ENCODE results near the gene NLRP5.

DNA sequence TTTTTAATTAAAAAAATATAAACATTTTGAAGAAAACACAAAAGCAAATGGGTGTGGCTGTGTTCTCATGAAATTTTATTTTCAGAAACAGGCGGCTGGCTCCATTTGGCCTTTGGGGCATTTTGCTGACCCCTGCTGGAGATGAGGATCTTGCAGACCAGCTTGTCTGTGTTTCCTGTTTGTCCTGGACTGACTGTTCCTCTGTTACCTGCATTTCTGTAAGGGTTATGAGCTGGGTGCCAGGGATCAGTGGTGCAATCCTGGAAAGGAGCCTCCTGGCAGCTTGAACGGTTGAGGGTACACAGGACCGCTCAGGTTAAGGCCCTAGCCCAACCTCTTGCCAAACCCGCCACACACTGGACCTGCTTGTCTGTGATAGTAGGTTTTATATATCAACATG lies 84.6 kb downstream of the NLRP5 start:
- TF ChIP-seq POLR2A (IDR thresholded peaks at IDR 0.05) (no peak), EP300 (IDR thresholded peaks at IDR 0.05) (no peak)
- TF ChIP-seq, protein P1, sequence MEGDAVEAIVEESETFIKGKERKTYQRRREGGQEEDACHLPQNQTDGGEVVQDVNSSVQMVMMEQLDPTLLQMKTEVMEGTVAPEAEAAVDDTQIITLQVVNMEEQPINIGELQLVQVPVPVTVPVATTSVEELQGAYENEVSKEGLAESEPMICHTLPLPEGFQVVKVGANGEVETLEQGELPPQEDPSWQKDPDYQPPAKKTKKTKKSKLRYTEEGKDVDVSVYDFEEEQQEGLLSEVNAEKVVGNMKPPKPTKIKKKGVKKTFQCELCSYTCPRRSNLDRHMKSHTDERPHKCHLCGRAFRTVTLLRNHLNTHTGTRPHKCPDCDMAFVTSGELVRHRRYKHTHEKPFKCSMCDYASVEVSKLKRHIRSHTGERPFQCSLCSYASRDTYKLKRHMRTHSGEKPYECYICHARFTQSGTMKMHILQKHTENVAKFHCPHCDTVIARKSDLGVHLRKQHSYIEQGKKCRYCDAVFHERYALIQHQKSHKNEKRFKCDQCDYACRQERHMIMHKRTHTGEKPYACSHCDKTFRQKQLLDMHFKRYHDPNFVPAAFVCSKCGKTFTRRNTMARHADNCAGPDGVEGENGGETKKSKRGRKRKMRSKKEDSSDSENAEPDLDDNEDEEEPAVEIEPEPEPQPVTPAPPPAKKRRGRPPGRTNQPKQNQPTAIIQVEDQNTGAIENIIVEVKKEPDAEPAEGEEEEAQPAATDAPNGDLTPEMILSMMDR (IDR thresholded peaks at IDR 0.05), result no peak
